GM21526 (cell line): ENCODE measurements around the gene KDELR3.

Experiments
- ATAC-seq: cut with Tn5 transposase; IDR thresholded peaks from one replicate; pipeline ENCODE4 v1.9.1; 2021; ENCODE audit warnings: moderate library complexity; ENCODE audit not compliant: unreplicated experiment, low FRiP score

Gene KDELR3

DNA sequence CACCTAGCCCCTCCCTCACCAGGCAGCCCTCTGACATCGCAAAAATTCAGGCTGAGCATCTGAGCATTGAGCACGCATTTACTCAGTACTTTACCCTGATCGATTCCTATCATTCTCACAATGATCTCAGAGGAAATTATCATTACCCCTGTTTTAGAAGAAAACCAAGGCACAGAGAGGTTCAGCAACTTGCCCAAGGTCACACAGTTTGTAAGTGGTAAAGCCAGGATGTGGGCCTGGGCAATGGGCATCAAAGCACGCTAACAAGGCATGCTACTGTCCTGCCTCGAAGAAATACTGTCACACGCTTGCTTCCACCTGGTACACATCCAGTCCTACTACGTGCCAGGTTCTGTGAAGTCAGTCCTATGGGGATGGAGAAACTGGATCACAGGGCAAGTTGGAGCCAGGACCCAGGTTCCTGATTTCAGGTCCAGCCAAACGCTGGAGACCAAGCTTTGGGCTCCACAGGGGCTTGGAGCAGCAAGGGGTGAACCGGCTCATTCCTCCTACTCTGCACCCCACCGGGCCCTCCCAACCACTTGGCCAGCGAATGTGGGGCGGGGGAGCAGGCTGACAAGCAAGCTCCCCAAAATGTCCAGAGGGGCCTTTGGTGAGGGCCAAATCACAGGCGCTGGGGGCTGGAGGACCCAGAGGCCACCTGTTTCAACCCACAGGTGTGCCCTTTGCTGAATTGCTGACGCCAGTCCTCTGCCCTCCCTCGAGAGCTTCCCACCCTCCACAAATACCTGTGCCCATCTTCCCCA, 31.1 kb upstream of the KDELR3 start:
- no peak for ATAC-seq

DNA sequence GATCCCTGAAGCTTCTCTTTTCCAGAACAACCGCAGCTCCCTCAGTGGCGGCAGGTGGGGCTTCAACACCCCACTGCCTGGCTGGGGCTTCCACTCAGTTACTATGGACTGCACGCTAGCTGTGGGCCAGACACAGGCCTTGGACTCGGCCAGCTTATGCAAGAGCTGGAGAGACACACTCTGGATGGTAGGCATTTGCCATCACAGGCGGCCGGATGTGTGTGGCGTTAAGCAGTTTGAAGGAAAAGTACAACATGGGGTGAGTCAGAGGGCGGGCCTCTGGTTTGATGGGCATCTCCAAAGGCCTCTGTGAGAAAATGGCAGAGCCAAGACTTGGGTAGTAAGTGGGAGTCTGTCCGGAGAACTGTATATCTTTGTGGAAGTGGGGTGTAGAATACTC, 30.5 kb upstream of the KDELR3 start:
- ATAC-seq = no peak

DNA sequence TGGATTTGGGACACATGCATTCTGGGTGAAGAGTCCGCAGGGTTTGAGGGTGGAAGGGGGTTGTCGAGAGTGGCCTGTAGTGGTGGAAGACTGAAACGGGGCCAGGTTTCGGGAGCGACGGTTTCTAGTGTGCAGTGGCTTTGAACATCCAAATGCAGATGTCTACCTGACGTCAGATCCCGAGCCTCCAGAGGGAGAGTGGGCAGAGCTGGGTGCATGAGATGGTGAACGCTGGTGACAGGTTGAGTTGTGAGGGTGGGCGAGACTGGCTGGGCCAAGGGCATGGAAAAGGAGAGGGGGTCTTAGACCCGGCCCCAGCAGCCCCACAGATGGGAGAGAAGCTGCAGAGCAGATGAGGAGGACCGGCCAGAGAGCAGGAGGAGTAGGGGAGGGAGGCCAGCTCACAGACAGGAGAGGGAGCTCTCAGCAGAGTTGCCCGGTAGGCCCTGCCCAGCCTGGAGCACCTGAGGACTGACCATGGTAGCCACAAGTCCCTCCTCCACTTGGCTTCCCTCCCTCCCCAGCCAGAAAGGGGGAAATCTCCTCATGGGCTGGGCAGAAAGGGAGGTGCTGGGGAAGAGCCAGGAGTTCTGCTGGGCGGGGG, 27.0 kb upstream of the KDELR3 start:
- ATAC-seq = no peak

DNA sequence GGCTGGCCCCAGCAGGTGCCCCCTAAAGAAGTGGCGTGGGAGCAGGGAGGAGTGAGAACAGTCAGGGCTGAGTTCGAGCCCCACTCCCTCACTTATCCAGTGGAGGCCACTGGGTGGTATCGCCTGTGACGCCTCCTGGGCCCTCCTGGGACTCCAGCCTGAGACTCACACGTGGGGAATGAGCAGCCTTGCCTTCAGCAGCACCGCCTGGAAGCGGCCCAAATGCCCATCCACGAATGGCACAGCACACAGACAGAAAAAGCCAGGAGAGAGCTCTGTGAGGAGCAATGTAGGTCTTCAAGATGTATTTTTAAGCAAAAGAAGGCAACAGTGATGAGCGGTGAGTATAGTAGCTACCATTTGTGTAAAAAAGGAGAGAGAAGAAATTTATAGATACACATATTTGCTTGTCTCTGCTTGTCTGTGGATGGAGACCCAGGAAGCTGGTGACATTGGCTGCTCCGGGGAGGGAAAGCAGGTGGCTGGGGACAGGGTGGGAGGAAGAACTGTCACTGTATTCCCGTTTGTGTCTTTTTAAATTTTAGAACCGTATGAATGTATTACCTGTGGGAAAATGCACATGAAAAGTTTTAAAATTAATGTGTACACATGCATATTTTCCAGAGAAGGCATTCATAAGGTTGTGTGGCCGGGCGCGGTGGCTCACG, 26.1 kb upstream of the KDELR3 start:
- ATAC-seq = no peak

DNA sequence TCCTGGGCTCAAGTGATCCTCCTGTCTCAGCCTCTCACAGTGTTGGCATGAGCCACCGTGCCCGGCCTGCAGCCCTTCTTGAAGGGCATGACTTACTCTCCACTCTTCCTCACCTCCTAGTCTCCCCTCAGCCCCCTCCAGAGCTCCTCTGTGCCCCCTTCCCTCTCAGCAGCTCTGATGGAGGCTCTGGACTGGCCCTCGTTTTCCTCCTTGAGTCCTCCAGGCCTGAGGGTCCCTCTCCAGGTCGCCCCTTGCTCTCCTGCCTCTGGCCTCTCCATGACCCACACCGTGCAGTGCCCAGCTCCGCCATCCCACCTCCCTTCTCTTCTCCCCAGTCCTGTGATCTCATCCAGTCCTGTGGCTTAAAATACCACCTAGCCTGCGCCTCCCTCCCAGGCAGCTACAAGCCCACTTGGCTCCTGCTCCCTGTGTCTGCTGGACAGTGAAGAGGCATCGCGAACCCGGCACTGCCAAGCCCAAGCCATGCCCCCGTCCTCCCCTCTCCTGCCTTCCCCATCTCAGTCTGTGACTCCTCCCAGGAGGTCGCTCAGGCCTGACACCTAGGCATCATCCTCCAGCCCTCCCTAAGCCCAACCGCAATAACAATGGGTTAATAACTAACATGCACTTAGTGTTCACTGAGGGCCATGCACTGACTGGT, 24.8 kb upstream of the KDELR3 start:
- ATAC-seq = no peak

DNA sequence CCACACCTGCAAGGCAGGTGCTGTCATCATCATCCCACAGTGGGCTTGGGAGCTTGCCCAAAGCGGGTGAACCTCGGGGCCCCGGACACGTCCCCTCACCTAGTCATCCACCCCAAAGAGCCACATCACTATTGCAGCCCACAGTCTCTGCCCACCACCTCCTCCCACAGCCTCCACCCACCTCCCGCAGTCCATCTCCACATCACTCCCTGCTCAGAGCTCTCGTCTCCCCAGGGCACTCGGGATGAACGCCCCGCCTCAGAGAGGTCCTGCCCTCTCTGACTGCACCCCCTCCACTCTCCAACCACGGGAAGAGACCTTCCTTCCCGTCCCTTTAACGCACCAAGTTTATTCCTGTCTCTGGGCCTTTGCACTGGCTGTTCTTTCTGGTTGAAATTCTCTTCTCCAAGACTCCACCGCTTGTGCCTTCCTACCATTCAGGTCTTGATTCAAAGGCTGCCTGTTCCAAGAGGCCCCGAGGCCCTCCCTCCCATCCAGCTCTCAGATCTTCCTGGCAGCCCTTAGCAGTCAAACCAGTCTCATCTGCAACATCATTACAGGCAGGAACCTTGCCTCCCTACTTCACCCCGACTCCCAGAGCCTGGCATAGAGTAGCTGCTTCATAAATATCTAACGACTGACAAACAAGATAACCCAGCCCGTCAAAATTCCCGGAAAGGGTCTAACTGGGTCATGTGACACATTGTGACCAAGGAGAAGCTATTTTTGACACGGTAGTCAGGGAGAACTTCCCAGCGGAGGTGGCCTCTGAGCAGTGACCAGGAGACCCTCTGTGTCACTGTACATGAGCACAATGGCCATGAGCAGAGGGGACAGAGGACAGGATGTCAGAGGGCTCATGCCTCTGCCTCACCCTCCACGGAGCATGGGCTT, 24.0 kb upstream of the KDELR3 start:
- ATAC-seq = no peak

DNA sequence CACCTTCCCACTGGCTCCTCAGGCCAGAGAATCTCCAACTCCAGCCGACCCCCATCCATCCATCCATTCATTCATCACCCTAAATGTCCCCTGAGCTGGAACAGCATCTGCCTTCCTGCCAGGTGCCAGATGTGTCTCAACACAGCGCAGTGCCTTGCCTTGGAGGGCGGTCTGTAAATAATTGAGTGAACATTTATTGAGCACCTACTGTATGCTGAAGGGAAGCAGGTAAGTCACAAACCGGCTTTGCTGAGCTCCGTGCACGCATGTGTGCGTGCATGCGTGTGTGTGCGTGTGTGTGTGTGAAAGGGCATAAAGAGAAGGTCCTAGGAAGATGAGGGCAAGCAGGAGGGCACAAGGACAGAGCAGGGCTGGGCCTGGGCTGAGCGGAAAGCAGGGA, 23.1 kb upstream of the KDELR3 start:
- ATAC-seq = no peak

DNA sequence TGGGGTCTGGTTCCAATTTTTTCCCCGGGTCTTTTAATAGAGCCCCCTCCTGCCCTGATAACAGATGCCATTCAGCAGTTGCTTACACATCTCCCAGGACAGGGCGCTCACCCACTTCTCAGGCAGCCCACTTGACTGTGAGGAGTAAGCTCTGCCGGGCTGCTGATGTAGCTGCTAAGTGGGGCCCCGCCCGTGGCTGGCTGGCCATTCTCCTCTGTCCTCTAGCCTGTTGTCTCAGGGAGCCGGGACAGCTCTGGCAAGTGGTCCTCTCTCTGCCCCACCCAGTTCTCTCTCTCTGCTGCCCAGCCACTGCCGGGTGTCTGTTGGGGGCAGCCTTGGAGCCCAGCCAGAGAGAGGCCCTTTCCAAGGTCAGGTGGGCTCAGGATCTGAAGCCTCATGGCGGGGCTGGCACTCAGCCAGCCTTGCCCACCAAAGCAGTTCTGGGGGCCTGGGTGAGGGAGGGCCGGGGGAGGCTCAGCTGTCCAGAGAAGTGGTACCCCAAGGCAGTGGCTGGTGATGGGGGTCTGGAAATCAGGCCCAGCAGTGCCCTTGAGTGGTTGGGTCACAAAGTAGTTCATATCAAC, 21.8 kb upstream of the KDELR3 start:
- no peak for ATAC-seq

DNA sequence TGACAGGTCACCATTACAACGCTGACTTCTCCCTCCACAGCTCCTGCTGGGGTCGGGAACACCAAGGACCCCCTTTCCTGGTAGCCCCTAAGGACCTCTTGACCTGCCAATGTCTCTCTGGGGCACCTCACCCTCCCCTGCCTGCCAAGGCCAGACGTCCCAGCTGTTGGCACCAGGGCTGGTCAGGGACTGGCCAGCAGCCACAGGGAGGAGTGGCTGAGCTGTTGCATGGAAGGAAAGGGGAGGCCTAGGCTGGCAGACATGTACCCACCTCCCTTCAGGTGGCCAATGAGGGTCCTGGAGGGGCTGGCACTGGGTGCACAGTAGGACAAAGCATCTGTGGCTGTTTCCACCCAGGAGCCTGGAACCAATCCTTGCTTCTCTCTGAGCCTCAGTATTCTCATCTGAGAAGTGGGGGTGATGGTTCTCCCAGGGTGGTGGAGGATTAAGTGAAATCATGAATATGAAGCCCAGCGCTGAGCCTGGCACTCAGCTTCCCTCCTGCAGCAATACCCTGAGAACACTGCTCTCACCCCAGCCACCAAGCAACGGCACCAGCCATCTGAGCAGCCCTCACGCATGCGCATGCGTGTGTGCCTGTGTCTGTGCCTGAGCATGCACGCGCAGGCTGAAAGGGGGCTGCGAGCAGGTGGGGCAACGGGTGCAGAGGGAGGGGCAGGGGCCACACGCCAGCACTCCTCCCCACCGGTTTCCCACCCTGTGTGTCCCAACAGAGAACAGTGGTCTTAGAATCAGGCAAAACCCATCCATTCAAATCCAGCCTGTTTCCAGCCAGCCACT, 18.8 kb upstream of the KDELR3 start:
- ATAC-seq = no peak

DNA sequence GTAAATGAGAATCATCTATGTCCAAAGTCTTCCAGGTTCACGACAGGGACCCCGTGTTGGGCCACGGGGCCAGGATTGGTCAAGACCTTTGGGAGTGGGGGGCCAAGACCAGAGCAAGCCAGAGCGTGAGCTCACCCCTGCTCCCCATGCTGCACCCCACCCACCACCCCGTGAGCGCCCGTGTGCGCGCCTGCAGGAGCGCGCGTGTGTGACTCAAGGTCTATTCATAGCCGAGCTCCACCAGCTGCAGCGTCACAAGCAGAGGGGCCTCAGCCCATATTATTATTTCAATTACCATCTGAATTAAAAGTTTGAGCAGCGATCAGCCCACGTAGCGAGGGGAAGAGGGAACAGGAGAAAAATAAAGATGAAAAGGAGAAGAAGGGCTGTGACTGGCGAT, 18.1 kb upstream of the KDELR3 start:
- ATAC-seq = no peak

DNA sequence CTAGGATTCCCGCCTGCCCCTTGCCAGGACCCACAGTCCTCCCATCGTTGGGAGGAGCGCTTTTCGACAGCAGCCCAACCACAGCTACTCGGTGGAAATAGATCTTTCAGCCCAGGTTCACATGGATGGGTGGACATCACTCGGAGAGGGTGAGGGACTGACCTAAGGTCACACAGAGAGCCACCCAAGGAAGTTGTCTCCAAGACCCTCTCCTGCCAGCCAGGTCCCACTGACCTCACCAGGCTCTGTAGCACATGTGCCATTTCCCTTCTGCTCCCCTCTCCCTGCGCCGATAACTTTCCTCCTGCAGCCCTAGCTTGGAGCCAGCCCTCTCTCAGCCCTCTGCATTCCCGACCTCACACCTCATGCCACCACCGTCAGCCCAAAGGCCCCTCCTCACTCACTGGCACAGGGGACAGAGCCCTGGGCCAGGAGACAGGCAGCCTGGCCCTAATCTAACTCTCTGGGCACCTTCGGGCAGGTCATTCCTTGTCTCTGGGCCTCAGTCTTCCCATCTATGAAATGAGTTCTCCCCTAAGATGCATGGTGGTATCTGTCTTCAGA, 17.6 kb upstream of the KDELR3 start:
- no peak for ATAC-seq

DNA sequence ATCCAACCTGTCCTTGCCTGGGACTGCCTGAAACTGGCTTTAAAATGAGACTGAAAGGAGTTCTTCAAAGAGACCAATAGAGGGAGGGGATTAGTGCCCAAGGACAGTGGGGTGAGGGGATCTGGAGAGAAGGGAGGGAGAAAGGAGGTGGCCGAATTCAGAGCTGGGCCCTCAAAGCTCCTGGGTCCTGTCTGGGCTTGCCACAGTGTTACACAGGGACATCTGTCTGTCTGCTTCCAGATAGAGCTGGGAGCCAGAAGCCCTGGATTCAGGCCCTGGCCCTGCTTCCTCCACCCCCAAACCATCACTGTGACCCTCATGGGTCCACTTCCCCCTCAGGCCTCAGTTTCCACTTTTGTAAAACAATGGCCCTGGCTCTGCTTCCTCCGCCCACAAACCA, 16.5 kb upstream of the KDELR3 start:
- ATAC-seq = no peak

DNA sequence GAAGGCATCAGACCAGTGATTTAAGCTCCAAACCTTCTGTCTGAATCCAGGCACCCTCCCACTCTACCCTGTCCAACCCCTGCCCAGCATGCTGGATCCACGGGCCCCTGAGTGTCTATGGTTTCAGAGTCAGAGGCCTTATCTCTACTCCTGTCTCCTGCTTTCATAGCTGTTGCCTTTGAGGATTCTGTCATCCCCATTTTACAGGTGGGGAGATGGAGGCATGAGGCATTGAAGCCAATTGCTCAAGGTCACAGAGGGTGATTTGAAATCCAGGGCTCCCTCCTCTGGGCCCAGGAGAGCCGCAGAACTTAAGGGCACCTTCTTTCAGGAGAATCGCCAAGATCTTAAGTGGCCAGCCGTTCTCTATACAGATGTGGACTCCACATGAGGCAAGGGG, 16.0 kb upstream of the KDELR3 start:
- no peak for ATAC-seq

DNA sequence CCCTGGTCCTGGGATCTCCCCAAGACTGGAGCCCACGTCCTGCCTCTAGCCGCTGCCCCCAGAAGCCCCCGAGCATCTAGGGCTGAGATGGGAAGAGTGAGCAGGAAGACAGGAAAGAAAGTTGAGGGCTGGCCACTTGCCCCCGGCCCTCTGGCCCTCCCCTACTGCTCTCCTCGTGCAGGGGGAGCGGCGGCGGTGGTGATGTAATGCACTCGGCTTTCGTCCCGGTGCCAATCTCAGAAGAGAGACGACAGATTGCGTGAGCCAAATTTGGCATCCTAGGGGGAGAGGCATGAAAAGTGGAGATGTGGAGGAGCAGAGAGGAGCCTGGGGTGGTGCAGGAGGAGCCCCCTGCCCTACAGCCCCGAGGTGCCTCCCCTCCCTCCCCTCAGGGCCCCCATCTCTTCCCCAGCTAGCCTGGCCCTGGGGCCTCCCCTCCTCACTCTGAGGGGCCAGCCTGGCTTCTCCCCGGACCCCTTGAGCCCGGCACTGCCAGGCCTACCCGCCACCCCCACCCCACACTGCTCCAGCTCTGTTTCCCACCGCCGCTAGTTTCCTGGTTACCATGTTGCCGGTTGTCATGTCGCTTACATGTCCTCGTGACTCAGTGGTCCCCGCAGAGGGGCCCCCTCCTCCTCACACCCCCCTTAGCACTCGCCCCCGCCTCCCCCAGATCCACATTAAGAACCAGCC, 15.4 kb upstream of the KDELR3 start:
- ATAC-seq = no peak

DNA sequence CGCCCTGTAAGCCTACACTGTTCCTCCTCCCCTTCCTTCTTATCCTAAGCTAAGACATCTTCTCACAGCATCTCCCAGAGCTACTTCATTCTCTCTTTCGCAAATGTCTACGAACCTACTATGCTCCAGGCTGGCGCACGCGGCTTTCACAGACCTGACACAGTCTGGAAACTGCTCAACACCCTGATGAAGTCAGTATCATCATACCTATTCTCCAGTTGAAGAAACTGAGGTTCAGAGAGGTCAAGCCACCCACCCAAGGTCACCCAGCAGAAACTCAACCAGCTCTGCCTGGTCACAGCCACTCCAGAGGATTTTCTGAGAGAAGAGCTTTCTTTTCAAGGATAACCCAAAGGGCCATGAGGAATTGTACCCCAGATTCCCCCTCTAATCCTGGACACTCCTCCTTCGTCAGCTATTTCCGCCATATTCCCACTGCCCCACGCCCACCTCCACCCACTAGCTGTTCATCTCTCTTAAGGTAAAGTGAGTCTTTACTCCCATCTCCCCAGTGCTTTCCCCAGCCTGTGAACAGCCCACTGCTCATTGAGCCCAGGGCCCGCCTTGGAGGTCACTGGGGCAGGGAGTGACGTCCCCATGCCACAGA, 14.7 kb upstream of the KDELR3 start:
- ATAC-seq = no peak

DNA sequence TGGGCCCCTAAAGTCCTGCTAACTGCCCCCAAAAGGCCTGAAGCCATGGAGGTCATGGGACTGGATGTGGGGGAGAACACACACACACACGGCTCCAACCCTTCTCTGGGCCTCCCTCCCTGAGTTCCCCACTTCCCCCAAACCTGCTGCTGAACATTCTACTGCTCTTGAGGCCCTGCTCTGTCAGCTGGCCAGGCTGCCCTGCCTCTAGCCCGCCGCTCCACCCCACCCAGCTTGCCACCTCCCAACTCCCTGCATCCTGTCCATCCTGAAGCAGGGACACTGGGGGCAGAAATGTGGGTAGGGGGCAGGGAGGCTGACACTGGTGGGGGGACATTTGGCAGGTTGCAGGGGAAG, 13.9 kb upstream of the KDELR3 start:
- ATAC-seq = no peak

DNA sequence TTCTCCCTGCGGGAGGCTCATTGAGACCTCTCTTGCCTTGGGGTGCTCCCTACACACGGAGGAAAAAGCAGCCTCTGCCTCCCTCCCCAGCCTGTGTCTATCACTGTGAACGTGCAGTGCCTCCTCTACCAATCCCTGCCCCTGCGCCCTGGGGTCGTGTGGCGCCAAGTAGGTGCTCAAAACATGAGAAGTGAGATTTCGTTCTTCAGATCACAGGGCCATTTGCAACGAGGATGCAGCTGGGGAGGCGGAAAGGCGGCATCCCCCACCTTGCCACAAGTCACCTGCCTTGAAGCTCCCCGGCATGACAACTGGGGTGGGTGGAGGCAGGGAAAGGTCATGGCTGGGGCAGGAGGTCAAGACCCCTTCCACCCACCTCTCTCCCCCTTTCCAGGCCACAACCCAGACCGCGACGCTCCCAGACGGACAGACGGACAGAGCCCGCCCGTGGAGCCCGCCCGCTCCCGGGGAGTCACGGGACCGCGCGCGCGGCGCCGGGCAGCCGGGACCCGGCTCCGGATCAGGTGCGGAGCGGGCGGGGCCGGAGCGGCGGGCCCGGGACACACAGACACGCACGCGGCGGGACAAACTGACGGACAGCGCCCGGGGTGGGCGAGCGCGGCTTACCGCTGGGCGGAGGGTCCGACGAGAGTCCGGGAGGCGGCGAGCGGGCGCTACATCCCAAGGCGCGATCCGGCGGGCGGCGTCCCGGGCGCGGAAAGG, 13.4 kb upstream of the KDELR3 start:
- ATAC-seq = no peak
